Measurements from ENCODE around the gene MMP1.

Gene MMP1

GRCh38 chr11:102807921-102808320 is 10.0 kb upstream of the MMP1 start:
- in situ Hi-C loops (cut with HindIII; ENCODE audit: low sequenced_read_pairs): no loop called here

- in situ Hi-C loops (cut with HindIII; ENCODE audit: low sequenced_read_pairs): no loop called here
These were observed 8.3 kb upstream of the MMP1 start for GRCh38 chr11:102806296-102806695.

DNA sequence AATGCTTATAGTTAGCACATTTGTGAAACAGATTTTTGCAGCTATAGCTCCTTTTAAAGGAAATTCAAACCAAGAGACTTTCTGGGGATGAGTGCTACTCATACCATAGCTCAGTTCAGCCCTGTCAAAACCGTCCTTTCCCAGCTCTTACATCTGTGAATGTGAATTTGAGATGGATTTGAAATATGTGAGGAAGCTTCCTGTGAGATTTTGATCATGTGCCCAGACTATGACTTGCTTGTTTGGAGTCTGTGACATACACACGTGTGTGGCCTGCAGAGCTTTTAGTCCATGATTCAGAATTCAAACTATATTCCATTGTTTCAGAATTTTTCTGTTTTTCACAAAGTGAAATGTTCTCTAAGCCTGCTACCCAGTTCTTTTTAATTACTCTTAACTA is 4.4 kb upstream of the MMP1 start:
- in situ Hi-C loops (cut with HindIII; ENCODE audit: low sequenced_read_pairs): no loop called here

GRCh38 chr11:102800767-102801166 is 2.8 kb upstream of the MMP1 start:
- in situ Hi-C loops (cut with HindIII; ENCODE audit: low sequenced_read_pairs): no loop called here

DNA sequence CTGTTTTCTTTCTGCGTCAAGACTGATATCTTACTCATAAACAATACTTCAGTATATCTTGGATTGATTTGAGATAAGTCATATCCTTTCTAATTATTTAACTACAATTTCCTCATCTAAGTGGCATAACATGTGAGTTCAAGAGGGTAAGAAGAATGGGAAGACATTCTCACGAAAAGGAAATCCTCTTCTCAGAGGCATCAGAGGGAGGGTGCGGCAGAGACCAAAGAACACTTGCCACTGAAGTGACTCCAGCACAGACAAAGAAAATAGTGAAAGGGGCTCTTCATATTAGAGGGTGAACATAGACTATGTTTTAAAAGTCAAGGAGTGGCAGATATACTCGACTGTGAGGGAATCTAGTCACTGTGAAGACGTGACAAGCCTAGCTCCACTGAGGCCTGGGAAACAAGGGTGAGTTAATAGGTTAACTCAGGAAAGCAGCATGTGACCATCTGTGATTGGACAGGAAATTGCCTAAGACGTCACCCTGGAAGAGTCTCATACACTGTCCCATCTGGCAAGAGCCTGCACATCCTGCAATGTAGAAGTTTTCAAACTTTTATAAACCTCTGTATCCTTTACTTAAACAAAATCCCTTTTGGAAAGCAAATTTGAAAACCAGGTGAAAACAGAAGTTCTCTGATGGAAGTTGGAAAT is 1.9 kb upstream of the MMP1 start:
- in situ Hi-C loops (cut with HindIII; ENCODE audit: low sequenced_read_pairs): no loop called here

GRCh38 chr11:102794382-102794781 is 3.6 kb downstream of the MMP1 start:
- in situ Hi-C loops (cut with HindIII; ENCODE audit: low sequenced_read_pairs): no loop called here

DNA sequence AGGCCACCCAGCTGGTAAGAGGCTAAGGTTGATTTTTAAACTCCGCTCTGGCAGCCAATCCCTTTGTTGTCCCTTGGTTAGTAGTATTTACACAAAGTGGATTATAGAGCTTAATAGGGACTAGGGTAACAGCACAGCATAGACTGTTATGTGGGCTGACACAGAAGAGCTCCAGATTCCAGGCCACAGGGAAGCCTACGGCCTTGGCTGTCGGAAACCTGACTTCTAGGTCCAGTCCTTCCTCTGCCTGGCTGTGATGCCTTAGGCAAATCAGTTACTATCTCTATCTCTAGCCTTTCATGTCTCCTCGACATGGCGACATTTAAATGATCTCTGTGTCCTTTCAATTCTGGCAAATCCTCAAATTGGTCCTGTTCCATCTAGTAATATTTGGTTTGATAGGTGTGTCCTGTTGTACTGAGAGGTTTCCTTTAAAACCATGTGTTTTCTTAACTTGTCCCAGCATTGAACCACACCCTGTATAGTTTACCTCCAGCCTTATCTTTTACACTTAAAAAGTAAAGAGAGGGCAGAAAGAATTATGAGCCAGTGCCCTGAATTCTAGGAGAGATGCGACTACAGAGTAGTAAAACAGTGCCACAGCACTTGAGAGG is 4.2 kb downstream of the MMP1 start:
- in situ Hi-C loops (cut with HindIII; ENCODE audit: low sequenced_read_pairs): no loop called here

GRCh38 chr11:102792604-102793003 is 5.4 kb downstream of the MMP1 start:
- in situ Hi-C loops (cut with HindIII; ENCODE audit: low sequenced_read_pairs): no loop called here

DNA sequence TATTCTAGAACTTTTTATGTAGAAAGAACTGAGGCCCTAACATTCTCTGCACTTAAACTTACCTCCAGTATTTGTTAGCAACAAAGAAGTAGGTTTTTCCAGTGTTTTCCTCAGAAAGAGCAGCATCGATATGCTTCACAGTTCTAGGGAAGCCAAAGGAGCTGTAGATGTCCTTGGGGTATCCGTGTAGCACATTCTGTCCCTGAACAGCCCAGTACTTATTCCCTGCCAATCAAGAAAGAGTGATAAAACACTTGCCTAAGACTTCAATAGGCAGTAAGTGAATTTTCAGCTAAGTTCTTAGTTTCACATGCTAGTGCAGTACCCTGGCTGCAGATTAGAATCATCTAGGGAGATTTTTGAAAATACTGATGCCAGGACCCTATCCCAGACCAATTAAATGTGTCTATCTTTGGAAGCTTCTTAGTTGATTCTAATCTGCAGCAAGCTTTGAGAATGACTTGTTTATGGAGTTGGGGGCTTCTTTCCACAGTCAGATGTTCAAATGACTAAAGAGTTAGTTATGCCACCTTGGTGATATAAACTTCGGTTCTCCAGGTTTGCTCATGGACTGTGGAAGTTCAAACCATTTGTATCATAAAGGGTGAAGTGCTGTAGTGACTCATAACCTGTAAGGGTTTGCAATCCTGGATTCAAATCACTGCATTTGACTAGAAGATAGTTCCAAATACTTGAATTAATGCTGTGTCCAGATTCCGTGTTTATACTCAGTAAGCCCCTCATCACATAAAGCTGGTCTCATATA is 6.5 kb downstream of the MMP1 start:
- in situ Hi-C loops (cut with HindIII; ENCODE audit: low sequenced_read_pairs): no loop called here

DNA sequence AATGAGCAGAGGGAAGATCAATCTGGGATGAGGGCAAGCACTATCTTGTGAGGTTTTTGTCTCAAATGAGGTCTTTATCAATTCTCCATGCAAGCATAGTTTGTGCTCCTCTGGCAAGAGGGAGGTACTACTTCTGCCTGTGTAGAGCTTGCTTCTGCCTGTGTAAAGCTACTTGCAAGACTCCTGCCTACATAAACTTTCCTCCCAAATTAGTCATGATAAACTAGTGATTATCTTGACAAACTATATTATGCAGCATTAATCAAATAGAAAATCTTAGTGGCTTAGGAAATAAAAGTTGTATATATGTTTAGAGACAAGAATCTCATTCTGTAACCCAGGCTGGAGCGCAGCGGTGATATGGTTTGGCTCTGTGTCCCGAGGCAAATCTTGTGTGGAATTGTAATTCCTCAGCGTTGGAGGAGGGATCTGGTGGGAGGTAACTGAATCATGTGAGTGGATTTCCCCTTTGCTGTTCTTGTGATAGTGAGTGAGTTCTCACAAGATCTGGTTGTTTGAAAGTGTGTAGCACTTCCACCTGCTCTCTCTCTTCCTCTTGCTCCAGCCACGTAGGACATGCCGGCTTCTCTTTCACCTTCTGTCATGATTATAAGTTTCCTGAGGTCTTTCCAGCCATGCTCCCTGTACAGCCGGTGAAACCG is 9.5 kb downstream of the MMP1 start:
- in situ Hi-C loops (cut with HindIII; ENCODE audit: low sequenced_read_pairs): no loop called here

DNA sequence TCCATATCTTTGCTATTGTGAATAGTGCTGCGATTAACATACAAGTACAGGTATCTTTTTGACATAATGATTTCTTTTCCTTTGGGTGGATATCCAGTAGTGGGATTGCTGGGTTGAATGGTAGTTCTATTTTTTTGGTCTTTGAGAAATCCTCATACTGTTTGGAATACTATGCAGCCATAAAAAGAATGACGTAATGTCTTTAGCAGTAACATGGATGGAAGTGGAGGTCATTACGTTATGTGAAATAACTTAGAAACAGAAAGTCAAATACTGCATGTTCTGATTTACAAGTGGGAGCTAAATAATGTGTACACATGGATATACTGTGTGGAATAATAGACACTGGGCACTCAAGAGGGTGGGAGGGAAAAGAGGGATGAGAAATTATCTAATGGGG is 13.6 kb downstream of the MMP1 start:
- in situ Hi-C loops (cut with HindIII; ENCODE audit: low sequenced_read_pairs): no loop called here

DNA sequence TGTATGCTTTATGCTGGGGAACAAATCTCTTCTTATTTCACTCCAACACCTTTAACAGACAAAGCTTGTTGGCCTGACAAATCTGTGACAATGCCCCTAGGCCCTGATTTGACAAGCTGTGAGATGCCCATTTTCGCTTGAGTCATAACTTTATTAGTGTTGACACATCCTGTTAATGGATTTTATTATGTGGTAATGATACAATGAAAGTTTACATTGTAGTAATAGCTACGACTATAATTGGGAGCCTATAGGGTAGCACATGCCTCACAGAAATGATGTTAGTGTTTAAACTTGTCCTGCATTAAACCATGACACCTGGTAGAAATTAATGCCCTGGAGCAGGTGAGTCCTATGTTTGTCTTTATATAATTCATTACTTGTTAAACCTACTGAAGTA is 14.2 kb downstream of the MMP1 start:
- in situ Hi-C loops (cut with HindIII; ENCODE audit: low sequenced_read_pairs): no loop called here

DNA sequence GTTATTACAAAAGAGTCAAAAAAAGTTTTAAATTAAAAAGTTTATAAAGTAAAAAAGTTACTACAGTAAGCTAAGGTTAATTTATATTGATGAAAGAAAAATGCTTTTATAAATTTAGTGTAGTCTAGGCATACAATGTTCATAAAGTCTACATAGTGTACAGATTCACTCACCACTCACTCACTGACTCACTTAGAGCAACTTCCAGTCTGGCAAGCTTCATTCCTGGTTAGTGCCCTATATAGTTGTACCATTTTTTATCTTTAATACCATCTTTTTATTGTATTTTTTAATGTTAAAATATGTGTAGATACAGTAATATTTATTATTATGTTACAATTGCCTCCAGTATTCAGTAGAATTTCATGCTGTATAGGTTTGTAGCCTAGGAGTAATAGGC is 14.9 kb downstream of the MMP1 start:
- in situ Hi-C loops (cut with HindIII; ENCODE audit: low sequenced_read_pairs): no loop called here

DNA sequence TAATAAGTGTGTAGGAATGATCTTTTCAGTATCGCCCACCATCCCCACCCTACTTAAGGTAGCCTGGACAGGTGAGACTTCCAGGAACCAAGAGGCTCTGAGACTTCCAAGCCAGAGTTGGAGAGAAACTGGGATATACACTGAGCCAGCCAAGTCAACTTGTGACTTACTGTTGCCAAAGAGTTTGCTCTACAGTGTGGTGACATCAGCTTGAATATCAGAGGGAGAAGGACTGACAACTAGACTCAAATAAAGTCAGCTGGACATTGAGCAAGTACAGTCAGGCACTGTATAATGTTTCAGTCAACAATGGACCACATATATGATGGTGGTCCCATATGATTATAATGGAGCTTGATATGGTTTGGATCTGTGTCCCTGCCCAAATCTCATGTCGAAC is 16.3 kb downstream of the MMP1 start:
- in situ Hi-C loops (cut with HindIII; ENCODE audit: low sequenced_read_pairs): no loop called here

- in situ Hi-C loops (cut with HindIII; ENCODE audit: low sequenced_read_pairs): no loop called here
These were observed 17.5 kb downstream of the MMP1 start, which contains the start of gene MMP10 for GRCh38 chr11:102780491-102780918. Gene MMP10 (minus strand): TSS chr11:102780628. CDS start chr11:102780591, 37 bp downstream.

- in situ Hi-C loops (cut with HindIII; ENCODE audit: low sequenced_read_pairs): no loop called here
These were observed 21.5 kb downstream of the MMP1 start for GRCh38 chr11:102776454-102776853.

DNA sequence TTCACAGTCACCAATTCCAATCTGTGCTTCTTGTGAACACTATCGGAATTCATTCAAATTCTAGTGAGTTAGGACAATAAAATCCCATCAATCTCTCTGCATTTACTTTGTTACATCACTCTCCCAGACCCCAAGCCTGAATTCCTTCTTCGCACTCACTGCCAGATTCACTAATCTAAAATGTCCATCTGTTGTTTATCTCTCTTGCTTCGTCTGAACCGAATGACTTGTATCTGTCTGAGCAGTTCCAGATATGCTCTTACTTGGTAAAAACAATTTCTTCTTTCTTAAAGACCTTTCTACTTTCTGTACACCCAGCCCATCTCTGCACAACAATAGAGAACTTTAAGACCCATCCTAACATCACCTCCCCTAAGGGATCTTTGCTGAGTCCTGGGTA is 24.6 kb downstream of the MMP1 start:
- in situ Hi-C loops (cut with HindIII; ENCODE audit: low sequenced_read_pairs): no loop called here

- in situ Hi-C loops (cut with HindIII; ENCODE audit: low sequenced_read_pairs): no loop called here
These were observed 26.6 kb downstream of the MMP1 start for GRCh38 chr11:102771351-102771750.

GRCh38 chr11:102770191-102770590 is 27.8 kb downstream of the MMP1 start:
- in situ Hi-C loops (cut with HindIII; ENCODE audit: low sequenced_read_pairs): no loop called here

- in situ Hi-C loops (cut with HindIII; ENCODE audit: low sequenced_read_pairs): no loop called here
These were observed 30.2 kb downstream of the MMP1 start for GRCh38 chr11:102767800-102768199.

DNA sequence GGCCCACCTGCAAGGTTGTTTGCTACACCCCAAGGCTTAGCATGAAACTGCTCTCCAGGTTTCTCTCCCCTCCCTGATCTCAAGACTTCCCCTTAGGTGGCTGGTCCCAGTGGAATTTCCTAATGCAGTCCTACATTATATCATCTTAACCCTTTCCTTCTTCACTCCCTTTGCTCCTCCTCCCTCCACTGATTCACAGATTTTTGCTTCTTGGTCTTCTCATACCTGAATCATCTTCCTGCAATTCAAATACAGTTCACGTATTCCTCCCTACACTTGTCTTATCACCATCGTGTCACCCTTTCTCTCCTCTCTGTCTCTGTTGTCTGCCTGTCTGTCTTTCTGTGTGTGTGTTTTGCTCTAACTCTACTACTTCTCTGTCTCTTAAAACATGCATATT is 34.5 kb downstream of the MMP1 start:
- in situ Hi-C loops (cut with HindIII; ENCODE audit: low sequenced_read_pairs): no loop called here

DNA sequence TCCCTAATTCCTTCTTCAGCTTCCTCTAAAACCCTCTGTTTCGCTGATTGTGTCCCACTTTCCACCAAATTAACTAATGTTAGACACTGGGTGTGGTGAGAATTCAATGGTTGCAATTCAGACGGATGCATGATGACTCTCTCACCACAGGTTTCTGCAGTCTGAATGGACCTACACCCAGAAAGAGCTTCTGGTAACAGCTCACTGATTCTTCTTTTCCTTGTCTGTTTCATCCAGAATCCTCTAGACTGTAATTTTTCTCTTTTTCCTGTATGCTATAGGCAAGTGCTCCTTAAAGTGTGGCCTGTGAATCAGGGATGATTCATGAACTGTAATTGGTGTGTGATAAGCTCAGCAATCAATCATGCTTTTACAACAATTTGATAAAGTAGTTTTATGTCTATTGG is 35.6 kb downstream of the MMP1 start:
- in situ Hi-C loops (cut with HindIII; ENCODE audit: low sequenced_read_pairs): no loop called here

All from DLD1 (cell line).